H1 (cell line): ENCODE measurements around the gene PATJ. TPM values are rescaled to one million over a fixed set of nuclear protein-coding genes. Genes with fewer than 3 reads are reported as not detected.

Source experiments
- CTCF ChIA-PET: fragments of 300-600 bp; sonication (Branson Sonifier 250); formaldehyde crosslinking; loops from one replicate; lab custom pipeline; 2021; ENCODE audit not compliant: partially characterized antibody; lab: Charles Lee
- POLR2A ChIA-PET: fragments of 300-600 bp; sonication (Branson Sonifier 250); formaldehyde crosslinking; loops from one replicate; lab custom pipeline; 2021; ENCODE audit warnings: inconsistent platforms; ENCODE audit not compliant: partially characterized antibody; lab: Charles Lee
- DNase-seq, 2 experiments: peaks; one replicate each; pipeline versions ENCODE4 v3.0.0 to v3.0.0-alpha.2; 2010 to 2022; ENCODE audit warnings: low spot score in 2 of 2, low read depth in 1 of 2, mixed read lengths in 1 of 2
- FAIRE-seq: peaks from 2 replicates; lab custom pipeline; 2011; peaks lifted over from hg19 to GRCh38; lab: Jason Lieb, UNC
- H2AFZ ChIP-seq: 2 replicates; pipeline ENCODE4 v1.8.1; 2012; ENCODE audit warnings: low read length, inconsistent platforms
- H2AK5ac ChIP-seq: 2 replicates; pipeline ENCODE4 v1.6.1; 2013; ENCODE audit warnings: low read depth, low read length
- H2BK120ac ChIP-seq: replicated peaks from 2 replicates; pipeline ENCODE3; 2013; ENCODE audit warnings: low read depth, low read length, inconsistent platforms
- H2BK12ac ChIP-seq: 2 replicates; pipeline ENCODE4 v1.6.1; 2013; ENCODE audit warnings: low read depth, low read length
- H2BK15ac ChIP-seq: 2 replicates; pipeline ENCODE4 v1.6.1; 2013; ENCODE audit warnings: low read length
- H2BK20ac ChIP-seq: 2 replicates; pipeline ENCODE4 v1.6.1; 2013; ENCODE audit warnings: low read length
- H2BK5ac ChIP-seq: 2 replicates; pipeline ENCODE4 v1.6.1; 2013; ENCODE audit warnings: low read depth, low read length
- H3K14ac ChIP-seq: 2 replicates; pipeline ENCODE4 v1.6.1; 2013; ENCODE audit warnings: inconsistent platforms; ENCODE audit not compliant: insufficient read length
- H3K18ac ChIP-seq: 2 replicates; pipeline ENCODE4 v1.6.1; 2013; ENCODE audit warnings: low read length; ENCODE audit errors: extremely low read depth
- H3K23ac ChIP-seq: 2 replicates; pipeline ENCODE4 v1.6.1; 2013; ENCODE audit warnings: inconsistent platforms; ENCODE audit not compliant: insufficient read length
- H3K23me2 ChIP-seq: 2 replicates; pipeline ENCODE4 v1.6.1; 2013; ENCODE audit warnings: low read depth, low read length
- H3K27ac ChIP-seq: 2 replicates; pipeline ENCODE4 v1.6.1; 2011; ENCODE audit warnings: low read depth, low read length, inconsistent platforms
- H3K27me3 ChIP-seq, 4 experiments: replicated peaks in 1 of 4; 1 replicate in 1 of 4; 2 replicates in 3 of 4; pipeline versions ENCODE4 v1.6.1 to v1.8.1; 2011 to 2013; ENCODE audit warnings: low read length in 3 of 4, mild to moderate bottlenecking in 3 of 4, inconsistent platforms in 2 of 4, mixed read lengths in 2 of 4, moderate library complexity in 1 of 4; ENCODE audit not compliant: control insufficient read depth in 3 of 4, insufficient read depth in 3 of 4; ENCODE audit errors: extremely low read depth in 1 of 4
- H3K36me3 ChIP-seq, 4 experiments: 2 replicates each; pipeline versions ENCODE4 v1.6.1 to v1.8.1; 2011 to 2013; ENCODE audit warnings: mild to moderate bottlenecking in 4 of 4, low read length in 3 of 4, moderate library complexity in 2 of 4, control low read depth in 1 of 4, inconsistent platforms in 1 of 4; ENCODE audit not compliant: insufficient read depth in 4 of 4, control insufficient read depth in 2 of 4
- H3K4ac ChIP-seq: replicated peaks from 2 replicates; pipeline ENCODE3; 2013; ENCODE audit warnings: low read length, low read depth, mixed read lengths, inconsistent platforms; ENCODE audit not compliant: insufficient read length
- H3K4me1 ChIP-seq, 4 experiments: replicated peaks in 1 of 4; 1 replicate in 1 of 4; 2 replicates in 3 of 4; pipeline versions ENCODE4 v1.6.1 to v1.8.1; 2011 to 2013; ENCODE audit warnings: low read length in 3 of 4, inconsistent platforms in 2 of 4, mixed read lengths in 1 of 4; ENCODE audit not compliant: insufficient read depth in 4 of 4, control insufficient read depth in 3 of 4
- H3K4me2 ChIP-seq, 2 experiments: 2 replicates each; pipeline versions ENCODE4 v1.6.1 to v1.8.1; 2011 to 2013; ENCODE audit warnings: low read depth in 2 of 2, low read length in 2 of 2, control low read depth in 1 of 2, inconsistent platforms in 1 of 2, mild to moderate bottlenecking in 1 of 2; ENCODE audit not compliant: insufficient read depth in 1 of 2
- H3K4me3 ChIP-seq, 4 experiments: fragments of 200-600, 300-600 bp in 1 of 4; sonication (generic), shearing (Covaris generic), sonication (Bioruptor Twin) in 1 of 4; 2 replicates each; pipeline versions ENCODE4 v1.5.1 to v1.8.1; 2011 to 2016; ENCODE audit warnings: low read length in 4 of 4, low read depth in 3 of 4, control low read depth in 2 of 4, inconsistent platforms in 2 of 4, mild to moderate bottlenecking in 2 of 4, mixed read lengths in 1 of 4, moderate library complexity in 1 of 4; ENCODE audit not compliant: insufficient read depth in 2 of 4; ENCODE audit errors: extremely low read depth in 1 of 4
- H3K56ac ChIP-seq: replicated peaks from 2 replicates; pipeline ENCODE3; 2013; ENCODE audit warnings: low read depth, mild to moderate bottlenecking, mixed read lengths, low read length, inconsistent platforms; ENCODE audit not compliant: insufficient read length
- H3K79me1 ChIP-seq: 2 replicates; pipeline ENCODE4 v1.6.1; 2013; ENCODE audit warnings: low read depth, low read length, control low read depth
- H3K79me2 ChIP-seq, 2 experiments: 2 replicates each; pipeline versions ENCODE4 v1.6.1 to v1.8.1; 2012 to 2013; ENCODE audit warnings: low read length in 2 of 2, mild to moderate bottlenecking in 2 of 2, inconsistent platforms in 1 of 2; ENCODE audit not compliant: insufficient read depth in 2 of 2, control insufficient read depth in 1 of 2
- H3K9ac ChIP-seq, 4 experiments: replicated peaks in 1 of 4; 1 replicate in 1 of 4; 2 replicates in 3 of 4; pipeline versions ENCODE4 v1.6.1 to v1.8.1; 2011 to 2013; ENCODE audit warnings: low read depth in 3 of 4, low read length in 3 of 4, control low read depth in 2 of 4, mild to moderate bottlenecking in 2 of 4, moderate library complexity in 2 of 4, inconsistent platforms in 1 of 4; ENCODE audit errors: extremely low read depth in 1 of 4
- H3K9me3 ChIP-seq, 2 experiments: 2 replicates each; pipeline versions ENCODE4 v1.6.1 to v1.8.1; 2012 to 2013; ENCODE audit warnings: mild to moderate bottlenecking in 2 of 2, moderate library complexity in 2 of 2, control low read depth in 1 of 2, inconsistent platforms in 1 of 2, low read depth in 1 of 2, low read length in 1 of 2, mixed read lengths in 1 of 2; ENCODE audit not compliant: insufficient read depth in 2 of 2
- H4K20me1 ChIP-seq, 2 experiments: replicated peaks in 1 of 2; 2 replicates each; pipeline versions ENCODE3 to v1.8.1; 2011 to 2013; ENCODE audit warnings: inconsistent platforms in 2 of 2, low read length in 2 of 2, mild to moderate bottlenecking in 1 of 2; ENCODE audit not compliant: insufficient read depth in 2 of 2, control insufficient read depth in 1 of 2
- H4K5ac ChIP-seq: 2 replicates; pipeline ENCODE4 v1.6.1; 2013; ENCODE audit warnings: low read length, low read depth, mixed read lengths, inconsistent platforms; ENCODE audit not compliant: insufficient read length
- H4K8ac ChIP-seq: 2 replicates; pipeline ENCODE4 v1.8.0; 2013; ENCODE audit warnings: mild to moderate bottlenecking, moderate library complexity, low read length, inconsistent platforms; ENCODE audit not compliant: insufficient read depth; ENCODE audit errors: extremely low read depth
- H4K91ac ChIP-seq: replicated peaks from 2 replicates; pipeline ENCODE3; 2013; ENCODE audit warnings: low read length, mixed read lengths, inconsistent platforms; ENCODE audit not compliant: insufficient read length
- SRF ChIP-seq: IDR thresholded peaks from 2 replicates; pipeline ENCODE4 v1.6.1; 2011; ENCODE audit warnings: mild to moderate bottlenecking, low read depth, low read length, moderate library complexity
- TAF1 ChIP-seq: IDR thresholded peaks from 2 replicates; pipeline ENCODE4 v1.6.1; 2011; ENCODE audit warnings: mild to moderate bottlenecking, low read depth, low read length
- WGBS, 2 experiments: shearing (Covaris generic) in 1 of 2; methylation state at CpG; one replicate each; pipeline versions ENCODE4 v1.1.6 to v1.1.7; 2013 to 2015; ENCODE audit warnings: low lambda C conversion rate in 2 of 2, mixed read lengths in 2 of 2, inconsistent platforms in 1 of 2, low coverage in 1 of 2, missing lambda C conversion rate in 1 of 2; ENCODE audit not compliant: insufficient replicate concordance in 2 of 2, insufficient coverage in 1 of 2, insufficient read length in 1 of 2; ENCODE audit errors: extremely low coverage in 1 of 2, missing lambda C conversion rate in 1 of 2; 5-methylcytosine and 5-hydroxymethylcytosine counted together
- polyA plus RNA-seq, 7 experiments: library from polyadenylated mRNA; depleted of rRNA in 3 of 7; stranded (reverse) in 5 of 7; unstranded in 2 of 7; fragments of >200 nt in 5 of 7; fragments of 200-250 nt in 2 of 7; gene quantifications; 1 replicate in 5 of 7; 2 replicates in 1 of 7; 4 replicates in 1 of 7; pipeline versions ENCODE4 v1.2.1 to v1.2.3, GENCODE V29; 2011 to 2013; ENCODE audit warnings: missing spikeins in 2 of 7, mixed read lengths in 2 of 7
- total RNA-seq: library from RNA; stranded (reverse); fragmentation: NEBNext Ultra II Directional; extraction: Animal tissue kit (Norgen Biotek cat#: 25700); gene quantifications from 2 replicates; pipeline ENCODE4 v1.2.1, GENCODE V29; 2021

Gene PATJ
- total and polyA plus RNA-seq, 2 of the 8 experiments (the other 6 are each of a cell fraction or from before 2014, with no cell fraction given), result 8.2 to 55.6 TPM

DNA sequence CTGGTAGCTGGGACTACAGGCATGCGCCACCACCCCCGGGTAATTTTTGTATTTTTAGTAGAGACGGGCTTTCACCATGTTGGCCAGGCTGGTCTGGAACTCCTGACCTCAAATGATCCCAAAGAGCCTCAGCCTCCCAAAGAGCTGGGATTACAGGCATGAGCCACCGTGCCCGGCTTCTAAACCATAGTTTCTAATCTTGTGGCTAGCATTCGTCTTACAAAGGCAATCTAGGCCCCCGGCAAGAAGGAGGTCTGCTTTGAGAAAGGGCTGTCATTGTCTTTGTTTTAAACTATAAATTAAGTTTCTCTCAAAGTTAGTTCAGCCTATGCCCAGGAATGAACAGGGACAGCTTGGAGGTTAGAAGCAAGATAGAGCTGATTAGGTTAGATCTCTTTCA is 442.1 kb downstream of the PATJ start:
- Histone ChIP-seq H3K18ac (no peak overlapping the region), H3K4ac (peak overlapping the region; percentile 69), H3K23ac (no peak overlapping the region), H4K5ac (no peak overlapping the region), H3K79me2 (no peaks in the 10 kb centered on the region), H3K79me1 (no peaks in the 10 kb centered on the region; the same call in 1 of the 2 replicates), H4K20me1 (no peaks in the 10 kb centered on the region), H3K9me3 (no peaks in the 10 kb centered on the region; a peak in 1 of 4 replicates), H3K9ac (no peak overlapping the region), H3K14ac (no peak overlapping the region), H3K56ac (no peak overlapping the region), H2BK12ac (peak overlapping the region; percentile 29; the same call in 1 of the 2 replicates), H2BK120ac (peak overlapping the region; percentile 83), H2AFZ (no peak overlapping the region), H3K27me3 (no peaks in the 10 kb centered on the region), H3K27ac (no peak overlapping the region), H3K36me3 (no peaks in the 10 kb centered on the region), H2BK15ac (no peak overlapping the region), H2BK5ac (peak overlapping the region; percentile 82; the same call in 1 of the 2 replicates), H4K8ac (no peak overlapping the region; the same call in 1 of the 2 replicates), H3K4me1 (peaks cover 11 to 28% (median 22%) of the 10 kb centered on the region in 4 experiments; a peak in 5 of 7 replicates), H2BK20ac (peak overlapping the region; percentile 38; the same call in 1 of the 2 replicates), H3K23me2 (no peaks in the 10 kb centered on the region), H3K4me3 (no peak overlapping the region), H4K91ac (no peak overlapping the region), H2AK5ac (no peak overlapping the region), H3K4me2 (peak overlapping the region in 1 of 2 experiments; percentile 70; a peak in 1 of 4 replicates)
- FAIRE-seq, result no peak
- ChIA-PET CTCF (interaction anchor here (0.6 to 3.8 kb wide), 9 partner anchors 9 to 276 kb away, joined by 3 to 20 read pairs (median 6); partner anchors contain the start of gene L1TD1), POLR2A (interaction anchor here (1.0 to 27.8 kb wide), 6 partner anchors 10 to 46 kb away, joined by 3 to 1232 read pairs (median 3); partner anchors contain the start of gene L1TD1)
- no peak for DNase-seq
- TF ChIP-seq SRF (no peak), TAF1 (no peak)
- 83% methylated on average over 7 of the region's 7 CpGs; no CpG with 5 or more reads in 1 of the 2 experiments for WGBS, 2 experiments
